K562 treated with DMSO at 1 percent for 12 hours (cell line): ENCODE results near the gene F5. TPM values are rescaled to one million over a fixed set of nuclear protein-coding genes. Genes with fewer than 3 reads are reported as not detected.

ENCODE experiments used
- total RNA-seq: library from RNA; unstranded; fragments of 300-600 nt; gene quantifications from 2 replicates; pipeline ENCODE4 v1.2.3, GENCODE V29; 2022; ENCODE audit not compliant: insufficient read depth

F5 gene
- total RNA-seq, result not detected in 2 replicates

DNA sequence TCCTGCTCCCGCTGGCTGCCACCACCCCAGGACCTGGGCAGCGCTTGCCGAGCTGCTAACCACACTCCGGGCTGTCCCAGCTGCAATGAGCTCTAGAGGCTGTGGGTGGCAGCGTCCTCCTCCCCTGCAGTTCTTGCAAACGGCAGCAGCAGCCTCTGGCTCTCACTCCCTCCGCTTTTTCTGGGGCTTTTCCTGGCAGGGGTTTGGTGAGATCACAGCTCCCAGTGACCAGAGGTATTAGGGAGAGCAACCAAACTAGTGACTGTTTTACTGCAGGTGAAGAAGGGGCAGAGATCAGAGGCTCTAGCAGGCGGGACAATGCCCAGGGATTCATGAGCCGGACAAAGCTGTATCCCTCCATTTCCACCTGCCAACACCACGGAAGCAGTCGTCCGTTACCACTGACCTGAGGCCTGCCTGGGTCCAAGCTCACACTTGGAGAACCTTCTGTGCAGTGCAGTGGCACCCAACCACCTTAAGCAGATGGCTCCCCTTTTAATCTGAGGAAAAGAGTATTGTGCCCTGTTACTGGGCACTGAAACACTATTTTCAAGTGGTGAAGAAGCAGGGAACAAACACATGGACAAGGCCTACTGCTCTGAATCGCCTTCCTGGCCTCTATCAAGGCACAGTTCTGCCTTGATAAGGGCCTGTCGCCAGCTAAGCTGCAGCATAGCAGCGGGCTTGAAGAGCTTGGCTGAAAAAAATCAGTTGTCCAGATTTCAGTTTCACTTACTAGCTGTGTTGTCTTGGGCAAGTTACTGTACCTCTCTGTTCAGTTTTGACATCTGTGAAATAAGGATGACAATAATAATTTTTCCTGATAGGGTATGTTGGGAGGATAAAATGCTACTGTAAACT is at the start of gene F5:
TSS of gene F5 (minus strand) at position 87 of the 861 bp plus-strand sequence. CDS start 95 bp downstream, outside the sequence.

DNA sequence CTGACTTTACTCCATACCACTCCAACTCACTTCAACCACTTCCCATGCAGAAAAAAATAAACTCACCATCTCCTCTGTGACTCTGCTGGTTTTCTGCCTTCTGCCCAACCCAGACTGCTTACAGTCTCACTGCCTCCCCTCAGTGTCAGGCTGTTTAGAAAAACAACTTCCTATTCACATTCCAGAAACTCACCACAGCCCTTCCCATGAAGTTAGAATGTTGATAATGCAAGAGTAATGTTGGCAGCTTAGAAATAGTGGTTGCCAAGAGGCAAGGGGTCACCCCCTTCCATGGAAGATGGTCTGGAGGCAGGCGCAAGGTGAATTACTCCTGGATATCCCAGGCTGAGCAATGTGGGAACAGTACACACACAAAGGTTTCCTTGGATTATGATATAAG is 43.7 kb upstream of the F5 start, which contains the start of gene SELP:
TSS of gene SELP (minus strand) at position 119 of the 400 bp plus-strand sequence. CDS start at position 69, 50 bp downstream.

DNA sequence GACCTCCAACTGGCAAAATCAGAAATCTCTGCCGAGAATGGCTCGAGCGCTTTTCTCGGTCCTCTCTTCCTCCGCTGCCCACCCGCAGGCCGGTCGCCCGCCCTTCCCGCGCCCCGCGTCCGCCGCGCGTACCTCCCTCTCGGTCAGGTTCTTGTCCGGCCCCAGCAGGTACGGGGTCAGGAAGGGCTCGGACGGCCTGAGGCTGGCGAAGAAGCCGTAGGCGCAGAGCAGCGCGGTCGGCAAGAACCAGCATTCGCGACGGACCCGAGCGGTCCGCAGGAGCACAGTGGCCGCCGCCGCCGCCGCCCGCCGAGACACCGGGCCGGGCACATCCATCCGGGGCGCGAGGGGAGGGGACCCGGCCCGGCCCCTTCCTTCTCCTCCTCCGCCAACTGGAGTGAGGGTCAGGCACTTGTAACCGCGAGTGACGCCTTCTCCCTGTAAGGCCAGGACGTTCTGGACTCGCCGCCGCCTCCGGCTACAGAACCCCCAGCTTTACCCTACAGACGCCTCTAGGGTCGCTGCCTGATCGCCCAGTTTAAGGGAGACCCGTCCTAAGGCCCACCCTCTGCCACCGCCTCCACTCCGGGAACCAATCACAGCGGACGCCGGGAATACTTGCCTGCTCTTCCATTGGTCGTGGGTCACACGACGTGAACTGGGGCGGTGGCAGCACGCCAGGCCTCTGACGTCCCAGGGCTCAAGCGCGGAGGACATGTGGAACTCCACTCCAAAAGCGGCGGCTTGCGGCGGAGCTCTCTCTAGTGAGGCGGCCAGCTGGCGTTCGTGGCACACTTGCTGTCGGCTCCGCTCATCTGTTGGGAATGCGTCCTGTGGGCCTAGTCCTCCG is 100.6 kb downstream of the F5 start, which contains the start of gene SLC19A2:
TSS of gene SLC19A2 (minus strand) at position 514 of the 850 bp plus-strand sequence. CDS start at position 336, 178 bp downstream.

Other genes starting within 250 kb of the F5 start
- 17.9 and 18.1 TPM in 2 replicates for gene NME7, start 218.7 kb downstream of the F5 start, total RNA-seq
- gene BLZF1, start 218.3 kb downstream of the F5 start, total RNA-seq, result 6.5 and 15.1 TPM in 2 replicates
- not detected in 2 replicates for gene CCDC181, start 159.0 kb downstream of the F5 start, total RNA-seq
- gene SLC19A2, start 100.5 kb downstream of the F5 start, total RNA-seq, result 4.3 and 13.4 TPM in 2 replicates
- gene SELP, start 43.6 kb upstream of the F5 start, total RNA-seq, result not detected in 2 replicates
- gene SELL, start 125.1 kb upstream of the F5 start, total RNA-seq, result not detected in 2 replicates
- not detected in 2 replicates for gene SELE, start 147.6 kb upstream of the F5 start, total RNA-seq
- 4.6 and 10.2 TPM in 2 replicates for gene METTL18, start 208.4 kb upstream of the F5 start, total RNA-seq